ENCODE data around the gene EXOC3L1.

EXOC3L1 gene

DNA sequence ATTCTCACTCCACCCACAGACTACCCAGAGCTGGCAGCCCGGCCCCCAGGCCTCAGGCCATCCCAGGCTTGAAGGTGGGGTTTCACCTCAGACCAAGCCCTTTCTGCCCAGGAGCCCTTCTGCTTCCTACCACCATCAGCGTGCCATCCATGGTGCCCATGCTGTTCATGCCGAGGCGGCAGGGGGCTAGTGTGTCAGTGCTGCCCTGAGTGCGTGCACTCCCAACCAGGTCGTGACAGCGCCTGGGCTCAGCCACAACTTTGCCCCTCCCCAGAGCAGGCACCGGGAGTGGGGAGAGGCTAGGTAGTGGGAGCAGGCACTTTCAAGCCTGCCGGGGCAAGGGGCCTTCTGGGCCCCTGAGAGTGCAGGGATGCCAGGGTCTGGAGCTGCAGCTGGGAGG is 47.6 kb downstream of the EXOC3L1 start:
- no peak for DNase-seq

DNA sequence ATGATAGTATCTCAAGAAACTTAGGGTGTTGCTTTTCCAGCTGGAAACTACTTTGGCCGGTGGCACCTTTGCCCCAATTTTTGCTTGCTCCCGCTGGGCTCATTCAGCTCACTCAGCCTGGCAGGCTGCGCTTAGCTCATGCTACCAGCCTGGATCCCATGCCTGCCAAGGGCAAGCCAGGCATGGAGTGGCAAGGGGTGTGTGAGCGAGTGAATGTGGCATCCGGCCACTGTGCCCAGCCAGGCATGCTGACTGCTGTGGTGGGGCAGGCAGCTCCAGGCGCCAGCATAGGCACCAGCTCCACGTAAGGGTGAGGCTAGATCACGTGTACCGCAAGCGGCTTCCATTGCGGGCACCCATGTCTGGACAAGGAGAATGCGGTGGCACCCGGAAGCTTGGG is 48.5 kb downstream of the EXOC3L1 start:
- no peak for DNase-seq

DNA sequence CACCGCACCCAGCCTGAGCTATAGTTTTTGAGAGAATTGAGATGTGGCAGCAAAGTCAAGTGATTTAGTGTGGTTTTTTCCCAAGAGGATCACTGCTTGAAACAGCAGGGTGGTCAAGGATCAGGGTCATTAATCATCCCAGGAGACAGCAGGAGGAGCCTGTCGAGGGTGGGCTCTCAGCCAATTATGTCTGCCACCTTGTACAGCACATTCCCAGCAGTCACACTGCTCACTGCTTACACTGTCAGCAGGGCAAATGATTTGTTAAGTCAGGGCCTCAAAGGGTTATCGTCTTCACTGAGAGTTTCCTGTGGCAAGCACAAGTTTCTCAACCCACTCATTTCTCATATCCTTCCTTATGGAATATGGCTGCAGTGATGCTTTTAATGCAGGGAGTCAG is 52.3 kb downstream of the EXOC3L1 start:
- no peak for DNase-seq
